ENCODE measurements around the gene ADGRD1. TPM values are rescaled to one million over a fixed set of nuclear protein-coding genes. Genes with fewer than 3 reads are reported as not detected.

ADGRD1 gene
- total RNA-seq, 1 donor from 2014 or later, result 108 TPM

GRCh38 chr12:131051155-131051473, 97.4 kb downstream of the ADGRD1 start:
- Histone ChIP-seq H3K4me3 (no peak overlapping the region), H3K9me3 (no peaks in the 10 kb centered on the region), H3K27me3 (ENCODE audit: low read depth) (no peaks in the 10 kb centered on the region), H3K27ac (no peak overlapping the region), H3K36me3 (no peaks in the 10 kb centered on the region), H3K4me1 (no peaks in the 10 kb centered on the region)
- DNase-seq (no peak), ATAC-seq (no peak)
- intact Hi-C loops (cut with DNase I), result no loop called here
- TF ChIP-seq, protein P1, sequence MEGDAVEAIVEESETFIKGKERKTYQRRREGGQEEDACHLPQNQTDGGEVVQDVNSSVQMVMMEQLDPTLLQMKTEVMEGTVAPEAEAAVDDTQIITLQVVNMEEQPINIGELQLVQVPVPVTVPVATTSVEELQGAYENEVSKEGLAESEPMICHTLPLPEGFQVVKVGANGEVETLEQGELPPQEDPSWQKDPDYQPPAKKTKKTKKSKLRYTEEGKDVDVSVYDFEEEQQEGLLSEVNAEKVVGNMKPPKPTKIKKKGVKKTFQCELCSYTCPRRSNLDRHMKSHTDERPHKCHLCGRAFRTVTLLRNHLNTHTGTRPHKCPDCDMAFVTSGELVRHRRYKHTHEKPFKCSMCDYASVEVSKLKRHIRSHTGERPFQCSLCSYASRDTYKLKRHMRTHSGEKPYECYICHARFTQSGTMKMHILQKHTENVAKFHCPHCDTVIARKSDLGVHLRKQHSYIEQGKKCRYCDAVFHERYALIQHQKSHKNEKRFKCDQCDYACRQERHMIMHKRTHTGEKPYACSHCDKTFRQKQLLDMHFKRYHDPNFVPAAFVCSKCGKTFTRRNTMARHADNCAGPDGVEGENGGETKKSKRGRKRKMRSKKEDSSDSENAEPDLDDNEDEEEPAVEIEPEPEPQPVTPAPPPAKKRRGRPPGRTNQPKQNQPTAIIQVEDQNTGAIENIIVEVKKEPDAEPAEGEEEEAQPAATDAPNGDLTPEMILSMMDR (IDR thresholded peaks at IDR 0.05), result no peak

GRCh38 chr12:131052063-131052781, 98.5 kb downstream of the ADGRD1 start:
- peak; percentile 31 for DNase-seq
- ATAC-seq, result no peak
- H3K4me1 ChIP-seq, result no peaks in the 10 kb centered on the region
- H3K27me3 ChIP-seq (ENCODE audit: low read depth), result no peaks in the 10 kb centered on the region
- TF ChIP-seq, protein P1 (IDR thresholded peaks at IDR 0.05), result no peak
- intact Hi-C loops (cut with DNase I), result no loop called here
- no peaks in the 10 kb centered on the region for H3K9me3 ChIP-seq
- H3K36me3 ChIP-seq, result no peaks in the 10 kb centered on the region
- no peak overlapping the region for H3K4me3 ChIP-seq
- H3K27ac ChIP-seq, result no peak overlapping the region

DNA sequence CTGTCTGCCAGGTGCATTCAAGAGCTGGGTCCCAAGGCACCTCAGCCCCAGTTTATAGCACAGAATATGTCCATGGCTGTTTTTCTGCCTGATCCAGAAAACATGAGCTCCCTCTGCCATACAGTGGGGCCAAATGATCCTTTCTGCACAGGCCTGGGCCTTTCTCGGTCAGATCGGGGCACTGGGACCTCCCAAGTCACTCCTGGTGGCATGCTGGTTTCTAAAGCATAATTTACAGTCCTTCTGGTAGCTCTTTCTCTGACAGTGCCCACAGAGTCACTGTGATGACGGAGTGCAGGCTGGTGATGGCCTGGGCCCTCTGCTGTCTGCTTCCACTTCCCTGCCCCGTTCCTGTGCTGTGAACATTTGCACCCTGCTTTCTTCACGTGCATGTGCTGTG, 99.2 kb downstream of the ADGRD1 start:
- no peaks in the 10 kb centered on the region for H3K27me3 ChIP-seq (ENCODE audit: low read depth)
- H3K4me3 ChIP-seq, result no peak overlapping the region
- no peak for ATAC-seq
- H3K4me1 ChIP-seq, result no peaks in the 10 kb centered on the region
- H3K9me3 ChIP-seq, result no peaks in the 10 kb centered on the region
- no peaks in the 10 kb centered on the region for H3K36me3 ChIP-seq
- no peak overlapping the region for H3K27ac ChIP-seq
- TF ChIP-seq, protein P1 (IDR thresholded peaks at IDR 0.05), result no peak
- intact Hi-C loops (cut with DNase I), result no loop called here
- DNase-seq, result peak; percentile 12

- no peak overlapping the region for H3K27ac ChIP-seq
- H3K36me3 ChIP-seq, result no peaks in the 10 kb centered on the region
- H3K9me3 ChIP-seq, result no peaks in the 10 kb centered on the region
- no peak overlapping the region for H3K4me3 ChIP-seq
- TF ChIP-seq, protein P1 (IDR thresholded peaks at IDR 0.05), result no peak
- H3K4me1 ChIP-seq, result no peaks in the 10 kb centered on the region
- DNase-seq (no peak), ATAC-seq (no peak)
- intact Hi-C loops (cut with DNase I), result no loop called here
- no peaks in the 10 kb centered on the region for H3K27me3 ChIP-seq (ENCODE audit: low read depth)
Measured at GRCh38 chr12:131053567-131053966, 99.9 kb downstream of the ADGRD1 start.

DNA sequence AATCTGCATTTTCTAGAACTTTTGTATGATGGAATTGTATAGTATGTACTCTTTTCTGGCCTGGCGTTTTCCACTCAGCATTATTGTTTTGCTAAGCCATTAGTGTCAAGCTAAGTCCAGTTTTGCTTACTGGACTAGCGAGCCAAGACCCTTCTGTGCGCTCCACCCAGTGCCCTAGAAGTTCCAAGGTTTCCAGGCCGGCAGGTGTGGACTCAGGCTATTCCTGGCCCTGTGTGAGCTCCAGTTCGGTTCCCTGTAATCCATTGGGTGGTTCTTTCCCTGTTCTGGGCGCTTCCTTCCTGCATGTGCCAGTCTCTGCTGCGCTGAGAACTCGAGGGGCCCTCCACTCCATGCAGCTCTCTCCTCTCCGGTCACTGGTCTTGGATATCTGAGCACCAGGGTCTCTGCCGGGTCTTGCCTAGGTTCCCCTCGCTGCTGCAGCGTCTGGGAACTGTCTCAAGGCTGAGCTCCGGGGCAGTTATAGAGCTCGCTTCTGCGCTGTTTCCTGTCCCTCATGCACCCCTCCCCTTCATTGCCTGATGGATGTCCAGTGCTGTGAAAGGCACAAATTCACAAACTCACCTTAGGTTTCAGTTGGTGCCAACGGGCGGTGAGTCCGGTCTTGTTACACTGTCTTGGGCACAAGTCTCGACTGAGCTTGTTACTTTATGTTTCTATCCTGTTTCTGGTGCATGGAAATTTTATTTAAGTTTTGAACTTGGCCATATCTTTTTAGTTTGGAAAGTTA, 100.8 kb downstream of the ADGRD1 start:
- Histone ChIP-seq H3K27ac (no peak overlapping the region), H3K9me3 (no peaks in the 10 kb centered on the region), H3K4me3 (no peak overlapping the region), H3K27me3 (ENCODE audit: low read depth) (no peaks in the 10 kb centered on the region), H3K4me1 (no peaks in the 10 kb centered on the region), H3K36me3 (no peaks in the 10 kb centered on the region)
- peak; percentile 24 for DNase-seq
- no peak for ATAC-seq
- intact Hi-C loops (cut with DNase I), result no loop called here
- TF ChIP-seq, protein P1 (IDR thresholded peaks at IDR 0.05), result no peak

All from lower lobe of right lung (tissue), 2 donors.